Activated T-cell treated with anti-CD3 and anti-CD28 coated beads, Interleukin-2, amount 50 U/mL, for 4 hours (primary cell): Measurements from ENCODE around the gene LRCH2. TPM values are rescaled to one million over a fixed set of nuclear protein-coding genes. Genes with fewer than 3 reads are reported as not detected.

Source experiments
- ATAC-seq, 2 donors: fragments of 200-7000 bp; cut with Tn5 transposase; one replicate each; pipeline ENCODE4 v1.10.0; 2021
- DNase-seq: peaks from one replicate; pipeline ENCODE4 v3.0.0-alpha.2; 2020
- H3K27me3 Mint-ChIP-seq: one replicate; pipeline ENCODE4 v1.8.0; 2021; ENCODE audit warnings: low read depth, mixed read lengths
- H3K36me3 Mint-ChIP-seq: one replicate; pipeline ENCODE4 v1.8.0; 2022; ENCODE audit warnings: mixed read lengths; ENCODE audit not compliant: insufficient read depth
- H3K4me1 Mint-ChIP-seq: one replicate; pipeline ENCODE4 v1.8.0; 2021; ENCODE audit warnings: low read depth, mixed read lengths
- H3K4me3 Mint-ChIP-seq: one replicate; pipeline ENCODE4 v1.8.0; 2021; ENCODE audit warnings: mild to moderate bottlenecking, moderate library complexity, mixed read lengths
- H3K9me3 Mint-ChIP-seq: one replicate; pipeline ENCODE4 v1.8.0; 2021; ENCODE audit warnings: mixed read lengths
- total RNA-seq, 3 donors: library from RNA; stranded (reverse); gene quantifications; one replicate each; pipeline ENCODE4 v1.2.1, GENCODE V29; 2021

LRCH2 gene
- total RNA-seq, 3 donors from 2014 or later = 0.03 TPM; not detected in 2

DNA sequence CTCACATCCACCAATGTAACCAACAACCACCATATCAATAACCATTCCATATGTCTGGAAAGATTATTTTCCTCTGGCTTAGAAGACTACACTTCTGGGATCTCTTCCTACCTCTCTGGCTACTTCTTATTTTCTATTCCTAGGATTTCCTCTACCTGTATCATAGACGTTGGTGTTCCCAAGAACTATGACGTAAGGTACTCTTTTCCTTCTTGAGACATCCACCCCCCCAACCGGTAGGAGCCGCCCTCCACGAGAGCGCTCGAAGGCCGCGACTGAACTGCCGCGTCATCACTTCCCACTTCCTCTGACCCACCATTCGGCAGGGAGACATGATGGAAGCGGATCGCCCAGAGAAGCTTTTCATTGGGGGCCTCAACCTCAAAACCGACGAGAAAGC, 44.8 kb downstream of the LRCH2 start, which contains the start of gene RBMXL3:
Gene RBMXL3 (plus strand): TSS at position 301 of the 400 bp plus-strand sequence. CDS start 32 bp downstream, at position 333.
- H3K9me3 Mint-ChIP-seq = peaks cover 5% of the 10 kb centered on the region
- no peaks in the 10 kb centered on the region for H3K4me1 Mint-ChIP-seq
- no peaks in the 10 kb centered on the region for H3K27me3 Mint-ChIP-seq
- H3K4me3 Mint-ChIP-seq = no peak within 1 kb of the TSS
- DNase-seq (no peak), ATAC-seq (no peak)
- no peaks in the 10 kb centered on the region for H3K36me3 Mint-ChIP-seq

DNA sequence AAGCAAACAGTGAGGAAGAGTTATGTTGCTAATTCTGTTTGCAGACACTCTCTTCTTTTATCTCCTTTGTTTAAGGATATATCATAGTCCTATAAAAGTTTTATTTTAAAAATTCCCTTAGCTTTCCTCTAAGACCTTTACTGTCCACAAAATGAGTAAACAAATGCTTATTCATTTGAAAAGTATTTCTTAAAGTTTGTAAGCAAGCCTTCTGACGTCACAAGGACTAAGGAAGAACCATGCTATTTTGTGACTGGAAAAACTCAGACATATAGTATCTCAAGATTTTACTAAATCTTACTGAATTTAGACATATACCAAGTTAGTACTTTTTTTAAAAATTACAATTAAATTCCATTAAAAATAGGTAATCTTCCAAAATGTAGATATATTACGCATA, 49.9 kb downstream of the LRCH2 start:
- Mint-ChIP-seq H3K27me3 (no peaks in the 10 kb centered on the region), H3K36me3 (no peaks in the 10 kb centered on the region), H3K4me3 (no peak overlapping the region), H3K4me1 (no peaks in the 10 kb centered on the region), H3K9me3 (peaks cover 2% of the 10 kb centered on the region)
- no peak for ATAC-seq
- no peak for DNase-seq

DNA sequence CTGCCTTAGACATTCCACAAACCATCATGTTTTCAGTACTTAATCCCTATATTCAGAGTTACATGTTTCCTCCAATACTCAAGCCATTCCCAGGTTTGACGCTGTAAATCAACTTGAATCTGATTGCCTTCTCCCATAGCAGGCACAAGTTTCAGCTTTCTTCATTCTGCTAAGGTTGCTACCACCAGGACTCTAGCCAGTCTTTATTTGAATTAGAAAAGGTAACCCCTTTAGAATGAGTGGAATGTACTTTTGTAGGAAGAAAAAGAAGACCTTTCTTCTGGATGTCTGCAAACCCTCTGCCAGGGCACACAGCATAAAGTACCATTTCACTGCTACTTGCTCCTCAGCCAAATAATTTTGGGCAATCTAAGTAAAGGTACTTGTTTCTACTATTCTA, 55.4 kb downstream of the LRCH2 start:
- Mint-ChIP-seq H3K9me3 (no peaks in the 10 kb centered on the region), H3K27me3 (no peaks in the 10 kb centered on the region), H3K4me3 (no peak overlapping the region), H3K4me1 (no peaks in the 10 kb centered on the region), H3K36me3 (no peaks in the 10 kb centered on the region)
- ATAC-seq (no peak), DNase-seq (no peak)

DNA sequence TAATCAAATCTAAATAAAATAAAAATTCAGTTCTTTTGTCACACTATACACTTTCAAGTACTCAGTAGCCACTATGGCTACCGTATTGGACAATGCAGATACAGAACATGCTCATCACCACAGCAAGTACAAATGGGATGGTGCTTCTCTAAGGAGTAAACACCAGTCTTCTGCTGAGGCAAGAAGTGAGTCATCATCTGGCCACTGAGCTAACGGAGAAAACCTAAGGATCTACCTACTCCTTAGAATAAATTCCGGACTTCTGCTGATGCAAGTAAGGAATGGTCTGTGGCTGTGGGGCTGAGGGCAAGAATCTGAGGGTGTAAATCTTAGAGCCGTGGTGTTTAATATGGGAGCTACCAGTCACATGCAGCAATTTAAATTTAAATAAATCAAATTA, 56.0 kb downstream of the LRCH2 start:
- no peaks in the 10 kb centered on the region for H3K4me1 Mint-ChIP-seq
- no peaks in the 10 kb centered on the region for H3K36me3 Mint-ChIP-seq
- no peak overlapping the region for H3K4me3 Mint-ChIP-seq
- DNase-seq (no peak), ATAC-seq (no peak)
- no peaks in the 10 kb centered on the region for H3K27me3 Mint-ChIP-seq
- H3K9me3 Mint-ChIP-seq = no peaks in the 10 kb centered on the region

DNA sequence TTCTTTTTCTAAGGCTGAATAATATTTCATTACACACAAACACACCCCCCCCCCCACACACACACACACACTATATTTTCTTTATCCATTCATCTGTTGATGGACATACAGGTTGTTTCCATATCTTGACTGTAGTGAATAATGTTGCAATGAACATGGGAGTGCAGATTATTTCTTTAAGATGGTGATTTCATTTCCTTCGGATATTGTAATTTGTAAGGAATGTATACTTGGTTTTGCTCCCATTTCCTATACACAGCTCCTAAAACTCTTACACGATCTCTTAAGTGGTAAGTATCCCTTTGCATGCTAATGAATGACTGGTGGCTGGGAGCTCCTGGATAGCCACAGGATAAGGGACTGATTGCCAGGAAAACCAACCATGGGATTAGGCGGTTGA, 59.3 kb downstream of the LRCH2 start:
- DNase-seq (no peak), ATAC-seq (no peak)
- H3K27me3 Mint-ChIP-seq = no peaks in the 10 kb centered on the region
- H3K4me3 Mint-ChIP-seq = no peak overlapping the region
- no peaks in the 10 kb centered on the region for H3K9me3 Mint-ChIP-seq
- H3K36me3 Mint-ChIP-seq = no peaks in the 10 kb centered on the region
- H3K4me1 Mint-ChIP-seq = no peaks in the 10 kb centered on the region

DNA sequence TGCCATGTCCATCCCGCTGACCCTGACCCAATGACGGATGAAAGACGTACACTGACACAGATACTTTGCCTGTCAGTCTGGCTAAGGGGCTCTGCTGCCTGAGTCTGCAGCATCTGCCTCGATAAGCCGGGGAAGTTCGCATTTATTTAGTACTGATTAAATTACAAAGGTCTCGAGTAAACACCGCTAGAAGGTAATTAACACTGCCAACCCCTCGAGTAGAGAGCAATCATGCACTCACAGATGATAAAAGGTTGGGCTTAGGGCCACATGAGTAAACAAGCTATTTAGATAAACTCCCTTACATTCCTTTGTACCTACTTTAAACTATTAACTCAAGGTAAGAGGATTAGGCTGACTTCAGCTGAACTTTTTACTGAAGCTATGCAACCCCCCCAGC, 60.7 kb downstream of the LRCH2 start:
- Mint-ChIP-seq H3K27me3 (no peaks in the 10 kb centered on the region), H3K4me1 (no peaks in the 10 kb centered on the region), H3K4me3 (no peak overlapping the region), H3K9me3 (no peaks in the 10 kb centered on the region), H3K36me3 (no peaks in the 10 kb centered on the region)
- no peak for DNase-seq
- no peak for ATAC-seq

DNA sequence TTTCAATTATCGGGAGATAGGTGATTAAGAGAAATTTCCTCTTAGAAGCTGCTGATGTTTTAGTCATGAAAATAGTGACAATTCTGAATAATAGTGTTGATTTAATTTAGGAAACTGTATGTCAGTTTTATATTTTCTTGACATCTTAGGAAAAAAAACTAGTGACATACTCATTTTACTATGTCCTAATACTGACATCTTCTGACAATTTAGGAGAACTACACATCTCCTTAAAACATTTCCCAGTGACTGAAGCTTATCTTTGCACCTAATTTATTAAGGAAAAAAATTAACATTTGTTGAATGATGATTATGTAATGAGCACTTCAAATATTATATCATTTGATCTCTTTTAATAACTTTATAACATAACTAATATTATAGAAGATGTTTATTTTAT, 86.7 kb downstream of the LRCH2 start:
- Mint-ChIP-seq H3K36me3 (no peaks in the 10 kb centered on the region), H3K4me1 (no peaks in the 10 kb centered on the region), H3K27me3 (no peaks in the 10 kb centered on the region), H3K9me3 (peaks cover 8% of the 10 kb centered on the region), H3K4me3 (no peak overlapping the region)
- no peak for ATAC-seq
- no peak for DNase-seq

DNA sequence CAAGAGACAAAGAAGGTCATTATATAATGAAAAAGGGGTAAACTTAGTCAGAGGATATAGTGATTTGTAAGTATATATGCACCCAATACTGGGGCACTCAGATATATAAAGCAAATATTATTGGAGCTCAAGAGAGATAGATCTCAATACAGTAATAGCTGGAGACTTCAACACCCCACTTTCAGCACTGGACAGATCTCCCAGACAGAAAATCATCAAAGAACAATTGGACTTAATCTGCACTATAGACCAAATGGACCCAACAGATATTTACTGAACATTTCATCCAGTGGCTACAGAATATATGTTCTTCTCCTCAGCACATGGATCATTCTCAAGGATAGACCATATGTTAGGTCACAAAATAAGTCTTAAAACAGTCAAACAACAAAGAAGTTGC, 91.8 kb downstream of the LRCH2 start:
- Mint-ChIP-seq H3K9me3 (peaks cover 8% of the 10 kb centered on the region), H3K27me3 (no peaks in the 10 kb centered on the region), H3K4me3 (no peak overlapping the region), H3K4me1 (no peaks in the 10 kb centered on the region), H3K36me3 (no peaks in the 10 kb centered on the region)
- no peak for DNase-seq
- no peak for ATAC-seq

DNA sequence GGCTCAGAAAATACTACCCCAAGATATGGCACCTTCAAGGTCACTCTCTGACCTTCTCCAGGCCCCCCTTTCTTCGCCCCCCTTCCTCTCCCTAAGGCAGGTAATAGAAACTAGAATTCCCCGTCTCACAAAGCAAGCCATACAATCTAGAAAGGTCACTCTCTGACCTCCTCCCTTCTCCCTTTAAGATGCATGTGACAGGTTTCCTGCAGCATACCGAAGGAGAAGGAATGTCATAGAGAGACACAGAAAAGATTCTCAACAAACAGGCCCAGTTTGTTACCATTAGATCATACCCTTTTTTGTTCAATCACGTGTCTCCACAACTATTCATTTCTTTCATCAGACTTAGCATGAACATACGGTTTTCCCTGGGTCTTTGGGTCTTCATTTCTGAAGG, 95.9 kb downstream of the LRCH2 start:
- Mint-ChIP-seq H3K27me3 (no peaks in the 10 kb centered on the region), H3K9me3 (no peaks in the 10 kb centered on the region), H3K36me3 (no peaks in the 10 kb centered on the region), H3K4me3 (no peak overlapping the region), H3K4me1 (no peaks in the 10 kb centered on the region)
- ATAC-seq (no peak), DNase-seq (no peak)

DNA sequence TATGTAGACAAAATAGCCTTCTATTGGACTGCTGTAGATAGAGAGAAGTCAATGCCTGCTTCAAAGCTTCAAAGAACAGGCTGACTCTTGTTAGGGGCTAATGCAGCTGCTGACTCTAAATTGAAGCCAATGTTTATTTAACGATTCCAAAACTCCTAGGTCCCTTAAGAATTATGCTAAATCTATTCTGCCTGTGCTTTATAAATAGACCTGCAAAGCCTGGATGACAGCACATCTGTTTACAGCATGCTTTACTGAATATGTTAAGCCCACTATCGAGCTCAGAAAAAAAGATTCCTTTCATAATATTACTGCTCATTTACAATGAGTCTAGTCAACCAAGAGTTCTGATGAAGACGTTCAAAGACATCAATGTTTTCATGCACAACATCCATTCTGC, 99.5 kb downstream of the LRCH2 start:
- DNase-seq (no peak), ATAC-seq (no peak)
- H3K27me3 Mint-ChIP-seq = no peaks in the 10 kb centered on the region
- no peaks in the 10 kb centered on the region for H3K9me3 Mint-ChIP-seq
- no peak overlapping the region for H3K4me3 Mint-ChIP-seq
- no peaks in the 10 kb centered on the region for H3K36me3 Mint-ChIP-seq
- no peaks in the 10 kb centered on the region for H3K4me1 Mint-ChIP-seq

DNA sequence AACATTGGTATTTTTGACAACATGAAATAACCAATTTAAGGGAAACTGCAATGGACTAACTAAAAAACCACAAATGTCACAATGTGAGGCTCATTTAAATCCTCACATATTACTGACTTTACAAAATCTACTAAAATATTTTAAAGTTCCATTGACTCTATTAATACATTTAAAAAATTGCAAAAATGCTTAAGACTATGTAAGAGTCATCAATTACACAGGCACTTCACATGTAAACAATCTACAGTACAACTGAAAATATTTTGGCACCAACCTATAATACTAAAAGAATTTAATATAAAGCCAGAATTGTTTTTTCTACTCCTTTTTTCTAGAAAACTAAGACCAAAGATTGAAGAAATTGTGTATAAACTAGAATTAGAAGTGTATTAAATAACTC, 121.5 kb downstream of the LRCH2 start:
- no peaks in the 10 kb centered on the region for H3K27me3 Mint-ChIP-seq
- ATAC-seq = no peak
- no peak overlapping the region for H3K4me3 Mint-ChIP-seq
- H3K36me3 Mint-ChIP-seq = no peaks in the 10 kb centered on the region
- no peaks in the 10 kb centered on the region for H3K9me3 Mint-ChIP-seq
- no peaks in the 10 kb centered on the region for H3K4me1 Mint-ChIP-seq
- DNase-seq = no peak

DNA sequence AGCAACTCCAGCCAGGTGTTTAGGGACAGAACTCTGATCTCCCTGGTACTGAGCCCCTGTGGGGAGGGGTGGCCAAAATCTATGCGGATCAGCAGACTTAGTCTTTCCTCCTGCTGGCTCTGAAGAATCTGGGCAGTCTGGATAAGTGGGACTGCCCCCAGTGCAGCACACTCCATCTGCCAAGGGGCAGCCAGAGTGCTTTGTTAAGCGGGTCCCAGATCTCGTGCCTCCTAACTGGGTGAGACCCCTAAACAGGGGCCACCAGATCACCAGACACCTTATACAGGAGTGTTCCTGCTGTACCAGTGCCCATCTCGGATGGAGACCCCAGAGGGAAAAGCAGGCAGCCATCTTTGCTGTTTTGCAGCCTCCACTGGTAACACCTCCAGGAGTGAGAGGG, 135.0 kb downstream of the LRCH2 start:
- Mint-ChIP-seq H3K4me1 (no peaks in the 10 kb centered on the region), H3K36me3 (no peaks in the 10 kb centered on the region), H3K4me3 (no peak overlapping the region), H3K9me3 (peaks cover 16% of the 10 kb centered on the region), H3K27me3 (no peaks in the 10 kb centered on the region)
- ATAC-seq (no peak), DNase-seq (no peak)

DNA sequence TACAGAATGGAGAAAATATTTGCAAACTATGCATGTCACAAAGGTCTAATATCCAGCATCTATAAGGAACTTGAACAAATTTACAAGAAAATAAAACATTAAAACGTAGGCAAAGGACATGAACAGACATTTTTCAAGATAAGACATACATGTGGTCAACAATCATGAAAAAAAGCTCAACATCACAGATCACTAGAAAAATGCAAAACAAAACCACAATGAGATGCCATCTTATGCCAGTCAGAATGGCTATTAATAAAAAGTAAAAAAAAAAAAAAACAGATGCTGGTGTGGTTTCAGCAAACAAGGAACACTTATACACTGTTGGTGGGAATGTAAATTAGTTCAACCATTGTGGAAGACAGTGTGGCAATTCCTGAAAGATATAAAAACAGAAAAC, 140.7 kb downstream of the LRCH2 start:
- ATAC-seq = no peak
- Mint-ChIP-seq H3K9me3 (no peaks in the 10 kb centered on the region), H3K27me3 (no peaks in the 10 kb centered on the region), H3K4me3 (no peak overlapping the region), H3K4me1 (no peaks in the 10 kb centered on the region), H3K36me3 (no peaks in the 10 kb centered on the region)
- DNase-seq = no peak

DNA sequence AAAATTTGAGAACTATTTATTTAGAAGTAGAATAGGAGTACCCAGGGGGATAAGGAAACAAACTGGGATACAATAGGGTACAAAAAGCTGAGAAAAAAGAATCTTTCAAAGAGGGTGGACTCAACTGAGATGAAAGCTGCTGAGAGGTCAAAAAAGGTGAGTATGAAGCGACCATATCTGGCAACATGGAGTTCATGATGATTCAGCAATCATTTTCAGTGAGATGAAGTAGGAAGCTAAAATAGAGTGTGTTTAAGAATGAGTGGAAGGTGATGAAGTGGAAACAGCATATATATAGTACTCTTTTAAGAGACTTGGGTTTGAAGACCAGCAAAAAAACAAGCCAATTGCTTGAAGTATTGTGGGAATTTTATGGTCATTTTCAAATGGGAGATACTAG, 144.5 kb downstream of the LRCH2 start:
- H3K27me3 Mint-ChIP-seq = no peaks in the 10 kb centered on the region
- no peak for DNase-seq
- H3K4me1 Mint-ChIP-seq = no peaks in the 10 kb centered on the region
- H3K9me3 Mint-ChIP-seq = no peaks in the 10 kb centered on the region
- H3K4me3 Mint-ChIP-seq = no peak overlapping the region
- H3K36me3 Mint-ChIP-seq = no peaks in the 10 kb centered on the region
- ATAC-seq = no peak

DNA sequence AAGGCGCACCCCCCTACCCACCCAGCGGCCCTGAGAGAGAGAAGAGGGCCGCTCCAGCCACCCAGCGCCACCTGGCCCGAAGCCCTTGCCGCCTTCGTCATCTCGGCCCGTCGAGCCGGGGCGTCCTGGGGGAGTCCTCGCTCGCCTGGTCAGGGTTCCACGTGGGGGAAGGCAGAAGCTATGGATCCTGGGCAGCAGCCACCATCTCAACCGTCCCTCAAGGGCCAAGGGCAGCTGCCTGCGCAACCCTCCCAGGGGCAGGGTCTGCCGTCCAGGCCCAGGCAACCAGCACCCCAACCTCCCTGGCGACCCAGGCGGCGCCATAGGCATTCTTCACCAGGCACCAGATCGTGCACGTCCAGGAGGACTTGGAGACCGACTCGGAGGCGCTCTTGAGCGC, 165.0 kb downstream of the LRCH2 start:
- no peak for ATAC-seq
- Mint-ChIP-seq H3K4me1 (no peaks in the 10 kb centered on the region), H3K27me3 (no peaks in the 10 kb centered on the region), H3K36me3 (no peaks in the 10 kb centered on the region), H3K9me3 (peaks cover 8% of the 10 kb centered on the region), H3K4me3 (no peak overlapping the region)
- no peak for DNase-seq

DNA sequence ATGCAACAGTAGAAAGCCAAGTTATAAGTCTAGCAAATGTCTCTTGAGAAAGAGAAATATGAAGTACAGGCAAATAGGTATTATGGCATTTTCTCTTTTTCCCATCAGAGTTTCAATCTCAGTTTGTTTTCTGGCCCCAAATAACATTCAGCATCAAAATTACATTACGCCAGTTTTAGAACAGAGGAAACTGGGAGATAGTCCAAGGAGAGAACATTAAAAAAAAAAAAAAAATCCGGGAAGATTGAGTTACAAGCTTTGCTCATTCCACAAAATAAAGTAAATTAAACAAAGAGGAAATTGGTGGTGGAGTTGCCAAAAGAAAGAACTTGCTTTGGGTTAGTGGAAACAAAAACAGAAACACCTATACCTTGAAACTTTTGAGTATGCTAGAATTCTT, 166.1 kb downstream of the LRCH2 start:
- H3K4me3 Mint-ChIP-seq = no peak overlapping the region
- H3K4me1 Mint-ChIP-seq = no peaks in the 10 kb centered on the region
- DNase-seq = no peak
- no peaks in the 10 kb centered on the region for H3K27me3 Mint-ChIP-seq
- no peak for ATAC-seq
- H3K9me3 Mint-ChIP-seq = peaks cover 8% of the 10 kb centered on the region
- H3K36me3 Mint-ChIP-seq = no peaks in the 10 kb centered on the region
